ENCODE results near the gene WDR37. TPM values are rescaled to one million over a fixed set of nuclear protein-coding genes. Genes with fewer than 3 reads are reported as not detected.

The WDR37 gene
- total and polyA plus RNA-seq, 9 of the 15 experiments (the other 6 are each of a cell fraction or from before 2014, with no cell fraction given) = 2.3 to 11.6 (median 6.7) TPM

DNA sequence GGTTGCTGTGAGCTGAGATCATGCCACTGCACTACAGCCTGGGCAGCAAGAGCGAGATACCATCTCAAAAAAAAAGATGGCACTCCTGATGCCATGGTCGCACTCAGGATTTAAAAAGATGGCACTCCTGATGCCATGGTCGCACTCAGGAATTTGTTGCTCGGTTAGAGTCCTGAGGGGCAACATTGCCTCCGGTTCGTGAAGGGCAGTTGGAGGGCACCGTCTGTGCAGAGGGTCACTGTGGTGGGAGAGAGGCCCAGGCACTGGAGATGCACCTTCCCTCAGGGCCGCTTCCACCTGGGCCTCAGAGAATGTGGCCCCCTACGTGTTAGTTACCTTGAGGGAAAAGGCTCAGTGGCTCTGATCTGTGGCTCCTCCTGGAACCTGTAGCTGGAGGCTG is 49.6 kb upstream of the WDR37 start:
- Histone ChIP-seq H2AFZ (ENCODE audit: low read depth, low read length) (no peak overlapping the region), H3K36me3 (ENCODE audit: control insufficient read depth, insufficient read depth, low read length) (peaks cover 100% of the 10 kb centered on the region), H4K20me1 (replicated peaks; ENCODE audit: control insufficient read depth, insufficient read depth, low read length) (peaks cover 17% of the 10 kb centered on the region), H3K4me2 (ENCODE audit: insufficient read depth, low read length) (no peak overlapping the region), H3K27me3 (ENCODE audit: control insufficient read depth in 2 of 2, insufficient read depth in 2 of 2, low read length in 2 of 2) (no peaks in the 10 kb centered on the region), H3K4me3 (no peak overlapping the region), H3K27ac (ENCODE audit: extremely low read depth, low read depth, low read length) (no peak overlapping the region), H3K9ac (ENCODE audit: insufficient read depth in 1 of 2, low read depth in 2 of 2, low read length in 2 of 2) (no peak overlapping the region), H3K9me1 (ENCODE audit: control insufficient read depth, insufficient read depth, low read length) (peaks cover 5% of the 10 kb centered on the region), H3K4me1 (replicated peaks in 1 of 2; ENCODE audit: control insufficient read depth in 2 of 2, insufficient read depth in 2 of 2, low read length in 2 of 2) (peaks cover 5 to 13% of the 10 kb centered on the region in 2 experiments; a peak in 4 of 5 replicates), H3K79me2 (ENCODE audit: control insufficient read depth, insufficient read depth, low read length) (peaks cover 50% of the 10 kb centered on the region), H3K9me3 (replicated peaks; ENCODE audit: control insufficient read depth, insufficient read depth, low read depth, low read length) (no peaks in the 10 kb centered on the region; the same call in 1 of the 2 replicates)
- ChIA-PET POLR2A (interaction anchor here (1.0 to 1.6 kb wide), 2 partner anchors 13 to 23 kb away, joined by 3 to 5 read pairs; no protein-coding TSS in a partner anchor), CTCF (ENCODE audit: low intra/inter-chr PET ratio) (no interaction called here)
- BruUV-seq (replicated peaks) = no TSS peak
- ATAC-seq (no peak), DNase-seq (ENCODE audit: extremely low read depth in 1 of 4, low spot score in 3 of 4) (no peak), FAIRE-seq (no peak)
- TF ChIP-seq EGR1 (conservative IDR thresholded peaks at IDR 0.05) (no peak), PHF8 (IDR thresholded peaks at IDR 0.05; ENCODE audit: borderline replicate concordance, low read length) (no peak), GTF2E2 (tag; IDR thresholded peaks at IDR 0.05) (no peak), ZBTB17 (CRISPR knock-in tag; IDR thresholded peaks at IDR 0.05) (no peak), NBN (IDR thresholded peaks at IDR 0.05; ENCODE audit: low read depth) (no peak)
- TF ChIP-seq, protein P1, sequence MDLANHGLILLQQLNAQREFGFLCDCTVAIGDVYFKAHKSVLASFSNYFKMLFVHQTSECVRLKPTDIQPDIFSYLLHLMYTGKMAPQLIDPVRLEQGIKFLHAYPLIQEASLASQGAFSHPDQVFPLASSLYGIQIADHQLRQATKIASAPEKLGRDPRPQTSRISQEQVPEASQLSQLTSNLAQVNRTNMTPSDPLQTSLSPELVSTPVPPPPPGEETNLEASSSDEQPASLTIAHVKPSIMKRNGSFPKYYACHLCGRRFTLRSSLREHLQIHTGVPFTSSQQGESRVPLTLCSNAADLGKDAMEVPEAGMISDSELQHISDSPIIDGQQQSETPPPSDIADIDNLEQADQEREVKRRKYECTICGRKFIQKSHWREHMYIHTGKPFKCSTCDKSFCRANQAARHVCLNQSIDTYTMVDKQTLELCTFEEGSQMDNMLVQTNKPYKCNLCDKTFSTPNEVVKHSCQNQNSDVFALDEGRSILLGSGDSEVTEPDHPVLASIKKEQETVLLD (IDR thresholded peaks at IDR 0.05) = no peak
- TF ChIP-seq, protein P2, sequence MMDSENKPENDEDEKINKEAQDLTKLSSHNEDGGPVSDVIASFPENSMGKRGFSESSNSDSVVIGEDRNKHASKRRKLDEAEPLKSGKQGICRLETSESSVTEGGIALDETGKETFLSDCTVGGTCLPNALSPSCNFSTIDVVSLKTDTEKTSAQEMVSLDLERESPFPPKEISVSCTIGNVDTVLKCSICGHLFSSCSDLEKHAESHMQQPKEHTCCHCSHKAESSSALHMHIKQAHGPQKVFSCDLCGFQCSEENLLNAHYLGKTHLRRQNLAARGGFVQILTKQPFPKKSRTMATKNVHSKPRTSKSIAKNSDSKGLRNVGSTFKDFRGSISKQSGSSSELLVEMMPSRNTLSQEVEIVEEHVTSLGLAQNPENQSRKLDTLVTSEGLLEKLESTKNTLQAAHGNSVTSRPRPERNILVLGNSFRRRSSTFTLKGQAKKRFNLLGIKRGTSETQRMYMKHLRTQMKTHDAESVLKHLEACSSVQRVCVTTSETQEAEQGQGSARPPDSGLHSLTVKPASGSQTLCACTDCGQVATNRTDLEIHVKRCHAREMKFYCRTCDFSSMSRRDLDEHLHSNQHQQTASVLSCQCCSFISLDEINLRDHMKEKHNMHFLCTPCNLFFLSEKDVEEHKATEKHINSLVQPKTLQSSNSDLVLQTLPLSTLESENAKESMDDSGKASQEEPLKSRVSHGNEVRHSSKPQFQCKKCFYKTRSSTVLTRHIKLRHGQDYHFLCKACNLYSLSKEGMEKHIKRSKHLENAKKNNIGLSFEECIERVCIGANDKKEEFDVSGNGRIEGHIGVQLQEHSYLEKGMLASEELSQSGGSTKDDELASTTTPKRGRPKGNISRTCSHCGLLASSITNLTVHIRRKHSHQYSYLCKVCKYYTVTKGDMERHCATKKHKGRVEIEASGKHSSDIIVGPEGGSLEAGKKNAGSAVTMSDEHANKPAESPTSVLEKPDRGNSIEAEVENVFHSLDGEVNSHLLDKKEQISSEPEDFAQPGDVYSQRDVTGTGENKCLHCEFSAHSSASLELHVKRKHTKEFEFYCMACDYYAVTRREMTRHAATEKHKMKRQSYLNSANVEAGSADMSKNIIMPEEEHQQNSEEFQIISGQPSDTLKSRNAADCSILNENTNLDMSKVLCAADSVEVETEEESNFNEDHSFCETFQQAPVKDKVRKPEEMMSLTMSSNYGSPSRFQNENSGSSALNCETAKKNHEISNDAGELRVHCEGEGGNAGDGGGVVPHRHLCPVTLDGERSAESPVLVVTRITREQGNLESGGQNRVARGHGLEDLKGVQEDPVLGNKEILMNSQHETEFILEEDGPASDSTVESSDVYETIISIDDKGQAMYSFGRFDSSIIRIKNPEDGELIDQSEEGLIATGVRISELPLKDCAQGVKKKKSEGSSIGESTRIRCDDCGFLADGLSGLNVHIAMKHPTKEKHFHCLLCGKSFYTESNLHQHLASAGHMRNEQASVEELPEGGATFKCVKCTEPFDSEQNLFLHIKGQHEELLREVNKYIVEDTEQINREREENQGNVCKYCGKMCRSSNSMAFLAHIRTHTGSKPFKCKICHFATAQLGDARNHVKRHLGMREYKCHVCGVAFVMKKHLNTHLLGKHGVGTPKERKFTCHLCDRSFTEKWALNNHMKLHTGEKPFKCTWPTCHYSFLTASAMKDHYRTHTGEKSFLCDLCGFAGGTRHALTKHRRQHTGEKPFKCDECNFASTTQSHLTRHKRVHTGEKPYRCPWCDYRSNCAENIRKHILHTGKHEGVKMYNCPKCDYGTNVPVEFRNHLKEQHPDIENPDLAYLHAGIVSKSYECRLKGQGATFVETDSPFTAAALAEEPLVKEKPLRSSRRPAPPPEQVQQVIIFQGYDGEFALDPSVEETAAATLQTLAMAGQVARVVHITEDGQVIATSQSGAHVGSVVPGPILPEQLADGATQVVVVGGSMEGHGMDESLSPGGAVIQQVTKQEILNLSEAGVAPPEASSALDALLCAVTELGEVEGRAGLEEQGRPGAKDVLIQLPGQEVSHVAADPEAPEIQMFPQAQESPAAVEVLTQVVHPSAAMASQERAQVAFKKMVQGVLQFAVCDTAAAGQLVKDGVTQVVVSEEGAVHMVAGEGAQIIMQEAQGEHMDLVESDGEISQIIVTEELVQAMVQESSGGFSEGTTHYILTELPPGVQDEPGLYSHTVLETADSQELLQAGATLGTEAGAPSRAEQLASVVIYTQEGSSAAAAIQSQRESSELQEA (IDR thresholded peaks at IDR 0.05; ENCODE audit: low read depth) = no peak
- 98% methylated on average over 8 of the region's 9 CpGs for WGBS (ENCODE audit: insufficient coverage, low coverage, missing lambda C conversion rate)
- intact Hi-C loops (cut with micrococcal nuclease) (no loop called here), in situ Hi-C loops (cut with MboI) (no loop called here)

All from K562 (cell line).